IMR-90 (cell line): ENCODE results near the gene AFDN. TPM values are rescaled to one million over a fixed set of nuclear protein-coding genes. Genes with fewer than 3 reads are reported as not detected.
A peak's percentile ranks its signal among the peaks of the same experiment; 100 is the strongest.

ENCODE experiments used
- ATAC-seq: fragments of 200-7000 bp; cut with Tn5 transposase; 2 replicates; pipeline ENCODE4 v1.9.1; 2020; ENCODE audit warnings: low read depth, mild to moderate bottlenecking, moderate library complexity
- BruUV-seq: library from RNA; stranded (reverse); fragments of 400-500 nt; replicated peaks from 2 replicates; lab custom pipeline; 2021; lab: Mats Ljungman, UMichigan
- CTCF ChIA-PET: fragments of 300-600 bp; formaldehyde crosslinking; extraction: SDS; loops from one replicate; lab custom pipeline; 2021; ENCODE audit warnings: antibody characterized with exemption; lab: Yijun Ruan, JAX
- POLR2A ChIA-PET: fragments of 300-600 bp; sonication (Branson Sonifier 250); formaldehyde crosslinking; loops from one replicate; lab custom pipeline; 2022; ENCODE audit warnings: antibody characterized with exemption; ENCODE audit not compliant: unreplicated experiment; lab: Charles Lee
- DNase-seq: peaks from one replicate; pipeline ENCODE4 v3.0.0; 2013
- H2AFZ ChIP-seq: replicated peaks from 2 replicates; pipeline ENCODE3; 2013; ENCODE audit warnings: low read length, mild to moderate bottlenecking; ENCODE audit not compliant: poor library complexity
- H2AK5ac ChIP-seq: 2 replicates; pipeline ENCODE4 v1.6.1; 2013; ENCODE audit warnings: low read depth, low read length, inconsistent platforms
- H2AK9ac ChIP-seq: replicated peaks from 2 replicates; pipeline ENCODE3; 2013; ENCODE audit warnings: mild to moderate bottlenecking, low read depth, low read length, moderate library complexity; ENCODE audit not compliant: poor library complexity
- H2BK120ac ChIP-seq: 2 replicates; pipeline ENCODE4 v1.6.1; 2013; ENCODE audit warnings: low read depth, low read length, inconsistent platforms
- H2BK15ac ChIP-seq: 3 replicates; pipeline ENCODE4 v1.6.1; 2013; ENCODE audit warnings: low read depth, low read length, inconsistent platforms
- H2BK20ac ChIP-seq: 2 replicates; pipeline ENCODE4 v1.6.1; 2013; ENCODE audit warnings: low read depth, mild to moderate bottlenecking, inconsistent platforms, low read length, moderate library complexity
- H2BK5ac ChIP-seq: 2 replicates; pipeline ENCODE4 v1.6.1; 2013; ENCODE audit warnings: mild to moderate bottlenecking, low read depth, low read length, inconsistent platforms; ENCODE audit not compliant: poor library complexity, severe bottlenecking
- H3K14ac ChIP-seq: replicated peaks from 2 replicates; pipeline ENCODE4 v1.6.1; 2013; ENCODE audit warnings: low read depth, low read length, inconsistent platforms
- H3K18ac ChIP-seq: 2 replicates; pipeline ENCODE4 v1.6.1; 2013; ENCODE audit warnings: low read depth, low read length, control low read depth
- H3K23ac ChIP-seq: 2 replicates; pipeline ENCODE4 v1.6.1; 2013; ENCODE audit warnings: low read depth, low read length, inconsistent platforms
- H3K27ac ChIP-seq: 2 replicates; pipeline ENCODE4 v1.5.1; 2013; ENCODE audit warnings: mild to moderate bottlenecking, control low read depth, low read length; ENCODE audit not compliant: insufficient read depth
- H3K27me3 ChIP-seq: 2 replicates; pipeline ENCODE4 v1.6.1; 2013; ENCODE audit warnings: low read length; ENCODE audit not compliant: control insufficient read depth, insufficient read depth
- H3K36me3 ChIP-seq: 2 replicates; pipeline ENCODE4 v1.6.1; 2013; ENCODE audit warnings: low read length, mixed read lengths; ENCODE audit not compliant: control insufficient read depth, insufficient read depth
- H3K4ac ChIP-seq: 2 replicates; pipeline ENCODE4 v1.6.1; 2013; ENCODE audit warnings: low read depth, low read length, inconsistent platforms
- H3K4me1 ChIP-seq: 2 replicates; pipeline ENCODE4 v1.6.1; 2013; ENCODE audit warnings: low read length, mixed read lengths; ENCODE audit not compliant: control insufficient read depth, insufficient read depth
- H3K4me2 ChIP-seq: 2 replicates; pipeline ENCODE4 v1.6.1; 2013; ENCODE audit warnings: low read depth, mild to moderate bottlenecking, control low read depth, low read length, moderate library complexity
- H3K4me3 ChIP-seq: 2 replicates; pipeline ENCODE4 v1.5.1; 2013; ENCODE audit warnings: low read depth, mild to moderate bottlenecking, control low read depth, low read length, moderate library complexity; ENCODE audit not compliant: insufficient read depth
- H3K56ac ChIP-seq: 2 replicates; pipeline ENCODE4 v1.6.1; 2013; ENCODE audit warnings: low read length, inconsistent platforms; ENCODE audit not compliant: insufficient read depth; ENCODE audit errors: extremely low read depth
- H3K79me1 ChIP-seq, 2 experiments: 2 replicates each; pipeline ENCODE4 v1.6.1; 2013; ENCODE audit warnings: low read length in 2 of 2, inconsistent platforms in 1 of 2, low read depth in 1 of 2
- H3K9ac ChIP-seq: 2 replicates; pipeline ENCODE4 v1.6.1; 2013; ENCODE audit warnings: low read depth, low read length, control low read depth
- H3K9me1 ChIP-seq: 2 replicates; pipeline ENCODE4 v1.6.1; 2013; ENCODE audit warnings: low read length, inconsistent platforms; ENCODE audit not compliant: insufficient read depth
- H3K9me3 ChIP-seq: 2 replicates; pipeline ENCODE4 v1.6.1; 2013; ENCODE audit warnings: low read length; ENCODE audit not compliant: control insufficient read depth, insufficient read depth
- H4K20me1 ChIP-seq: 2 replicates; pipeline ENCODE4 v1.6.1; 2013; ENCODE audit warnings: low read length, inconsistent platforms; ENCODE audit not compliant: insufficient read depth
- H4K5ac ChIP-seq: 2 replicates; pipeline ENCODE4 v1.6.1; 2013; ENCODE audit warnings: mild to moderate bottlenecking, low read depth, low read length, control low read depth
- H4K8ac ChIP-seq, 2 experiments: 2 replicates each; pipeline ENCODE4 v1.6.1; 2013; ENCODE audit warnings: low read depth in 2 of 2, low read length in 2 of 2, control low read depth in 1 of 2, inconsistent platforms in 1 of 2
- H4K91ac ChIP-seq: 2 replicates; pipeline ENCODE4 v1.6.1; 2013; ENCODE audit warnings: low read depth, low read length, inconsistent platforms; ENCODE audit not compliant: insufficient read depth
- BHLHE40 ChIP-seq: fragments of 150-350 bp; IDR thresholded peaks from 2 replicates; pipeline ENCODE4 v1.6.1; 2016; ENCODE audit warnings: mild to moderate bottlenecking, low read depth, low read length
- CEBPB ChIP-seq: IDR thresholded peaks from 2 replicates; pipeline ENCODE4 v1.6.1; 2012; ENCODE audit warnings: low read depth, low read length, improper control_type of control experiment
- CTCF ChIP-seq: conservative IDR thresholded peaks from 2 replicates; pipeline ENCODE4 v1.5.1; 2012; ENCODE audit warnings: mild to moderate bottlenecking, low read depth, low read length, improper control_type of control experiment
- FOS ChIP-seq: fragments of 150-350 bp; IDR thresholded peaks from 2 replicates; pipeline ENCODE4 v1.6.1; 2016; ENCODE audit warnings: low read depth, low read length
- MAFK ChIP-seq: IDR thresholded peaks from 2 replicates; pipeline ENCODE4 v1.6.1; 2012; ENCODE audit warnings: low read depth, low read length, improper control_type of control experiment
- MAZ ChIP-seq: IDR thresholded peaks from 2 replicates; pipeline ENCODE4 v1.6.1; 2012; ENCODE audit warnings: low read depth, mild to moderate bottlenecking, low read length, improper control_type of control experiment, moderate library complexity, borderline replicate concordance
- NFE2L2 ChIP-seq: fragments of 150-350 bp; IDR thresholded peaks from 2 replicates; pipeline ENCODE4 v1.6.1; 2016; ENCODE audit warnings: low read depth, mild to moderate bottlenecking, low read length
- RAD21 ChIP-seq: IDR thresholded peaks from 2 replicates; pipeline ENCODE4 v1.6.1; 2012; ENCODE audit warnings: low read length, improper control_type of control experiment
- RCOR1 ChIP-seq: IDR thresholded peaks from 2 replicates; pipeline ENCODE4 v1.6.1; 2012; ENCODE audit warnings: mild to moderate bottlenecking, low read length, improper control_type of control experiment; ENCODE audit not compliant: insufficient replicate concordance
- SMC3 ChIP-seq: fragments of 150-350 bp; IDR thresholded peaks from 2 replicates; pipeline ENCODE4 v1.6.1; 2016; ENCODE audit warnings: low read depth, mild to moderate bottlenecking, antibody characterized with exemption, low read length, moderate library complexity
- WGBS, 2 experiments: methylation state at CpG; one replicate each; pipeline versions ENCODE4 v1.1.5 to v1.1.7; 2013; ENCODE audit warnings: missing lambda C conversion rate in 2 of 2; ENCODE audit not compliant: insufficient read length in 1 of 2; ENCODE audit errors: extremely low coverage in 2 of 2; 5-methylcytosine and 5-hydroxymethylcytosine counted together
- dilution Hi-C: fragments of 300-500 bp; cut with HindIII; formaldehyde crosslinking; loops from one replicate; pipeline ENCODE4 v1.14.3; 2018; ENCODE audit warnings: low sequenced_read_pairs; ENCODE audit not compliant: unreplicated experiment
- in situ Hi-C: fragments of 300-500 bp; cut with MboI; formaldehyde crosslinking; loops from 3 replicates; pipeline ENCODE4 v1.14.3; 2019; ENCODE audit warnings: low sequenced_read_pairs, inconsistent platforms, mixed read lengths
- intact Hi-C: fragments of 100-400 bp; cut with micrococcal nuclease; formaldehyde crosslinking; loops from 2 replicates; pipeline ENCODE4 v1.10.0; 2022
- polyA plus RNA-seq, 3 experiments: library from polyadenylated mRNA; depleted of rRNA; stranded (reverse); fragments of >200 nt; gene quantifications; 2 replicates each; pipeline ENCODE4 v1.2.3, GENCODE V29; 2012; ENCODE audit warnings: low replicate concordance in 1 of 3
- total RNA-seq: library from RNA; depleted of rRNA; stranded (reverse); fragments of >200 nt; gene quantifications from 2 replicates; pipeline ENCODE4 v1.2.3, GENCODE V29; 2012

The AFDN gene
- total and polyA plus RNA-seq, 2 of the 4 experiments (the other 2 are of a cell fraction) = 11.6 to 20.8 TPM

DNA sequence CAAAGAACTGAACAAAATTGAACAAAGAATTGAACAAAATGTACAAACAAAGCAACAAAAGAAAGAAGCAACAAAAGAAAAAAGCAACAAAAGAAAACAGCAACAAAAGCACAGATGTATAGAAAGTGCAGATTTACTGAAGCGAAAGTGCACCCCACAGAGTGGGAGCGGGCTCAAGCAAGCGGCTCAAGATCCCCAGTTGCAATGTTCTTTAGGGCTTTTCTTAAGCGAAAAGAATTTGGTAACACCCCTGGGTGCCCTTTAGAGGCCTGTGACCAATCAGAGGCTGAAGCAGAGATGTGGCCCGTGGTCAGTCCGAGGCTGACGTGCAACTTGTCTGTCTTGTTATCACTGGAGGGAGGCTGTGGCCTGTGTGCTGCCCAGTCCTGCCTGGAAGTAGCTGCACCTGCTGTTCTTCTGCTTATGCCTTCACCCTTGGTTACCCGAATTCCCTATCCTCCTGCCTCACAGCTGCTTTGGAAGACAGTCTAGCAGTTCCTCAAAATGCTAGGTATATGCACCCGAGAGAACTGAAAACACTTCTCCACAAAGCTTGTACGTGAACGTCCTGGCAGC lies 157.5 kb downstream of the AFDN start:
- Histone ChIP-seq H2AK9ac (no peak overlapping the region), H3K14ac (no peak overlapping the region), H3K9me3 (no peaks in the 10 kb centered on the region; the same call in 1 of the 2 replicates), H2AFZ (no peak overlapping the region), H3K4me2 (no peak overlapping the region), H2BK15ac (no peak overlapping the region), H4K8ac (no peak overlapping the region), H2BK5ac (no peak overlapping the region), H3K79me1 (no peaks in the 10 kb centered on the region), H4K20me1 (no peaks in the 10 kb centered on the region), H3K18ac (no peak overlapping the region), H4K5ac (no peak overlapping the region), H3K9ac (no peak overlapping the region), H3K27me3 (peaks cover 2% of the 10 kb centered on the region; the same call in 1 of the 2 replicates), H3K4me3 (no peak overlapping the region), H2BK20ac (no peak overlapping the region; the same call in 1 of the 2 replicates), H3K23ac (no peak overlapping the region), H2AK5ac (no peak overlapping the region), H3K4ac (no peak overlapping the region), H3K56ac (no peak overlapping the region), H3K4me1 (peaks cover 2% of the 10 kb centered on the region), H4K91ac (no peak overlapping the region), H3K27ac (peak overlapping the region; percentile 13; the same call in 1 of the 2 replicates), H3K9me1 (no peaks in the 10 kb centered on the region), H2BK120ac (no peak overlapping the region), H3K36me3 (no peaks in the 10 kb centered on the region)
- intact Hi-C loops = no loop called here
- BruUV-seq = no TSS peak
- ChIA-PET POLR2A (no interaction called here), CTCF (no interaction called here)
- ATAC-seq (no peak), DNase-seq (no peak)
- dilution Hi-C loops = no loop called here
- TF ChIP-seq NFE2L2 (no peak), CEBPB (no peak), FOS (no peak), BHLHE40 (no peak), SMC3 (no peak), MAFK (no peak), RAD21 (no peak), MAZ (no peak), RCOR1 (no peak), CTCF (no peak)
- WGBS, 2 experiments = 100% methylated on average over 4 of the region's 11 CpGs; no CpG with 5 or more reads in 1 of the 2 experiments
- in situ Hi-C loops = no loop called here
